Raji (cell line): ENCODE measurements around the gene LGMN.

Source experiments
- POLR2A ChIP-seq: IDR thresholded peaks from 2 replicates; pipeline ENCODE4 v1.6.1; 2011; ENCODE audit warnings: low read depth, low read length, control low read depth; ENCODE audit not compliant: insufficient read depth

Gene LGMN

DNA sequence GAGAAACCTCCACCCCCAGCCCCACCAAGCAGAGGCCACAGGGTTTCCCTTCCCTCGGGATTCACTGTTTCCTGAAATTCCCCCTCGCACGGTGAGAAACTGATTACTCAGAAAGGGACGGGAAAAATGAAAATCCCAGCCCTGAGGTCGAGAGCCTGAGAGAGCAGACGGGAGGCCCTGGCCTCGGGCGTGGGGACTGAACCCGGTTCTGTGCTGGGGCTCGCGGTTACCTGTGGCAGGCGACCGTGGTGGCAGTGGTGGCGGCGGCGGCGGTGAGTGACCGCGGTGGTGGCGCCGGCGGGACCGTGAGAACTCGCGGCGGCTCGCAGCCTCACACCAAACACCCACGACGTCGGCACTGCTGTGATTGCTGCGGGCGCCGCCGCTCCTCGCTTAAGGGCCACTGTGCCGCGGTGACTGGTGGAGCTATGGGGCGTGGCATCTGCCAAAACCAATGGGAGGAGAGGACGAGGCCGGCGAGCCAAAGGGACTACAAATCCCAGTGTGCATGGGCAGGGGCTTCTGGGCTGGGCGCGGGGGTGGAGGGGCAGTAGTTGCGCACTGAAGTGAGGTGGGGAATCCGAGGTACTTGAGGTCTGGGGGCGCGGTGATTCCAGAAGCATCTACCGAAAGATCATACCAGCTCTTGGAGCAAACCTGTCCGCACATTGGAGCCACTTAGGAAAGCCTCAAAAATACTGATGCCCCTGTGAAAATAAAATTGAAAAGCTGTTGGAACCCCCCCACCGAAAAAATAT, at the start of gene LGMN:
TSS of gene LGMN (minus strand) at position 369 of the 758 bp plus-strand sequence. CDS start 15,841 bp downstream, outside the sequence.
- TF ChIP-seq POLR2A, result peak; percentile 93

DNA sequence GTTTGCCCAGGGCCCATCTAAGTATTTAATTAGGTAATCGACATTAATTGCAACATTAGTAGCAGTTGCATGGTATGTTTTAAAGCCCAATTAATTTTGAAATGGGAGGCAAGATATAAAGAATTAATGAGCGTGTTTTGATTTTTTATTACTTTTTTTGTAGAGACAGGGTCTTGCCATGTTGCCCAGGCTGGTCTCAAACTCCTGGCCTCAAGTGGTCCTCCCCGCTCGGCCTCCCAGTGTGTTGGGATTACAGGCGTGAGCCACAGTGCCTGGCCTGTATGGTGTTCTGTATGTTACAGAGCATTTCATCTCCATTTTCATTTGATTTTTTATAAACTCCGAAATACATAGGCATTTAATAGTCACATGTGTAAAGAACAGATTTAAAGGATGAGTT, 46.5 kb upstream of the LGMN start:
- no peak for TF ChIP-seq POLR2A

DNA sequence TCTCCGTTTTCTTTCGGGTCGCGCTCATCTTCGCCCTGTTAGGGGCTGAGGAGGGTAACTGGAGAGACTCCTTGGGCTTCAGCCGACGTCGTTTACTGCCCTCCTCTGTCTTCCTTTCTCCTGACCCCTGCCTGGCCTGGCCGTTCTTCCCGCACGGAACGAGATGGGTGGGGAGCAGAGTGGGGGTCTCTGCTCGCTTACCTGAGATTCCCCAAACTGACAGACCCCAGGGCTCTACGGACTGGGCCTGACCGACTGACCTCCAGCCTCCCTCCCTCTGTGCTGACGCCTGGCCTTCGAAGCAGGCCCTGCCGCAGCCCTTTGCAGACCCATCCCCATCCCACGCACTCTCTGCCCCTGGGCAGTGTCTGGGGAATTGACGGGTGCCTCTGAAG, 46.1 kb upstream of the LGMN start:
- TF ChIP-seq POLR2A, result no peak

DNA sequence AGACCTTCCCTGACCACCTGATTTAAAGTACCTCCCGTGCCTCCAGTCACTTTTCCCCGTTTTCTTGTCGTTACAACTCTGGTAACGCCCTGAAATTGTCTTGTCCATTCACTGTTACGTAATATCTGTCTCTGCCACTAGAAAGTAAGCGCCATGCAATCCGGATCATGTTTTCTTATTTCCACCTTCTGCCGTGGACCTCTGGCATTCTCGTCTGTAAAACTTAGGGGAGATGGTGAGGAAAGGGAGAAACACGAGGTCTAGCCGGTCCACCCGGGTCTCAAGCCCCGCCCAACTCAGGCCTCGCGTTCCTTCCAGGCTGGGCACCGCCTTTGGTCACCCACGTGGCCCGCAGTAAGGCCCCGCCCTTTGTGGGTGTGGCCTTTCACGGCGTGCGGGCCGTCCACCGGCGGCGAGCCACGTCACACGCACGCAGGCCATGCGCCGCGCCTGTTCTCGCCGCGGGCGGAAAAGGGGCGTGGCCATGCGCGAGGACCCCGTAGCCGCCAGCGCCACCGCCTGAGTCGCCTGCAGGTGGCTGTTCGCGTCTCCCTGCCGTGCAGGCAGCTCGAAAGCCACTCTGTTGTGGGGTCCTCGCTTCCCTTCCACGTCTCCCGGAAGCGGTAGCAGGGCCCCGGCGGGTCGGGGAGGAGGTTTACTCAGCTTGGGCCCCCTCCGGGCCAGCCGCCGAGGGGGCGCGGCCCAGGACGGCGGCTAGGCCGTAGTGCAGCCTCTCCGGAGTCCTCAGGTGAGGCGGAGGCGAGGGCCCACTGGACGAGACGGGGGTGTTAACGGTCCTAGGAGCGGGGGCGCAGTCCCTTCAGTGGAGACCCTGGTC, 45.5 kb upstream of the LGMN start, which contains the start of gene GOLGA5:
TSS of gene GOLGA5 (plus strand) at position 597 of the 838 bp plus-strand sequence. CDS start 3,133 bp downstream, outside the sequence.
- TF ChIP-seq POLR2A, result peak; percentile 75

DNA sequence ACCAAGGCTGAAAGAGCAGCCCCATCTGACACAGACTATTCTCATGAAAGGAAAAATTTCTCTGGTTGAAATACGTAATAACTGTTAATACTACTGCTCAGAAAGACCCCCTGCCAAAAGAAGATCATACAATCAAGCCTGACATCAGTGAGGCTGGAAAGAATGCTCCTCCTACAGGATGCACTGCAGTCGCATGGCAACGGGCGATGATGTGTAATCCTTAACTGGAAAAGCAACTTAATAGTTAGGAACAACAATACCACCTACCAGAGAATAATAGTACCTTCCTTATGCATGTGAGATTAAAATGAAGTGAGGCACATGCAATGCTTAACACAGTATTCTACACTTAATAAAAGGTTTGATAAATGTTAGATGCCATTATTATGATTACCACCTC, 44.5 kb upstream of the LGMN start:
- TF ChIP-seq POLR2A, result no peak

DNA sequence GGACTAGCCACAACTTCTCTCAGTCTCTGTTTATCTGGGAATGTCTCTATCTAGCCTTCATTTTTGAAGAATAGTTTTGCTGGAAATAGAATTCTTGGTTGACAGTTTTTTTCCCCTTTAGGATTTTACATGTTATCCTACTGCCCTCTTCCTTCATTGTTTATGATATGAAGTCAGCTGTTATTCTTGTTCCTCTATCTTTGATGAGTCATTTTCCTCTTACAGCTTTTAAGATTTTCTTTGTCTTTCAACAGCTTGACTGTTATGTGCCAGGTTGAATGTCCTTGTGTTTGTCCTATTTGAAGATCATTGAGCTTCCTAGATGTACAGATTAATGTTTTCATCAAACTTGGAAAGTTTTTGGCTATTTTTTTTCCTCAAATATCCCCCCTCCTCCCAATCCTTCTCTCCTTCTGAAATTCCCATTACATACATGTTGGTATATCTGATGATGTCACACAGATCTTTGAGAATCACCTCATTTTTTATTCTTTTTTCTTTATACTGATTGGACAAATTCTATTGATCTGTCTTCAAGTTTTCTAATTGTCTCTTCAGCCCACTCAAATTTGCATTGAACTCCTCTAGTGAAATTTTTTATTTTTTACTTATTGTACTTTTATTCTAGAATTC, 41.1 kb upstream of the LGMN start:
- TF ChIP-seq POLR2A, result no peak

DNA sequence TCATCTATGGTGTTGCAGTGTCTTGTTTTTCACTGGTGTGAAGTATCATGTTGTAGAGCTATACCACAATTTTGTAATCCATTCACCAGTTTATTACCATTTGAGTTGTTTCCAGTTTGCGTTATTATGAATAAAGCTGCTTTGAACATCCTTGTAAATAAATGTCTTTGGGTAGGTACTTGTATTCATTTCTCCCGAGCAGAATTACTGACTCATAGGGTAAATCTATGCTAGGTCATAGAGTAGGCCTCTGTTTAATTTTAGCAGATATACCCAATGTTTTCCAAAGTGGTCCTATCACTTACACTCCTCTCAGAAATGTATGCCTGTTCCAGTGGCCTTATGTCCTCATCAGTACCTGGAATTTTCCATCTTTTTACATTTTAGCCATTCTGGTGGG, 39.1 kb upstream of the LGMN start:
- TF ChIP-seq POLR2A, result no peak

DNA sequence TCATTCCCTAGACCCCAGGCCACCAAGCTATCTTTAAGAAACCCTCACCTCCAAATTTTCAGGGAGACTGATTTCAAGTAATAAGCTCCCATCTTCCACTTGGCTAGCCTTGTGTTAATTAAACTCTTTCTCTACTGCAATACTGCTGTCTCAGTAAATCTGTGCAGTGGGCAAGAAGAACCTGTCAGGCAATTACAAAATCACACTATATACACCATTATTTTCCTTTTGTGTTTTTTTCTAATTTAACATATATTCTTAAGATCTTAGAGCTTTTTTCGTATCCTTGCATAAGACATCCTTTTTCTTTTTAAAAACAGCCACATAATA, 38.0 kb upstream of the LGMN start:
- no peak for TF ChIP-seq POLR2A

DNA sequence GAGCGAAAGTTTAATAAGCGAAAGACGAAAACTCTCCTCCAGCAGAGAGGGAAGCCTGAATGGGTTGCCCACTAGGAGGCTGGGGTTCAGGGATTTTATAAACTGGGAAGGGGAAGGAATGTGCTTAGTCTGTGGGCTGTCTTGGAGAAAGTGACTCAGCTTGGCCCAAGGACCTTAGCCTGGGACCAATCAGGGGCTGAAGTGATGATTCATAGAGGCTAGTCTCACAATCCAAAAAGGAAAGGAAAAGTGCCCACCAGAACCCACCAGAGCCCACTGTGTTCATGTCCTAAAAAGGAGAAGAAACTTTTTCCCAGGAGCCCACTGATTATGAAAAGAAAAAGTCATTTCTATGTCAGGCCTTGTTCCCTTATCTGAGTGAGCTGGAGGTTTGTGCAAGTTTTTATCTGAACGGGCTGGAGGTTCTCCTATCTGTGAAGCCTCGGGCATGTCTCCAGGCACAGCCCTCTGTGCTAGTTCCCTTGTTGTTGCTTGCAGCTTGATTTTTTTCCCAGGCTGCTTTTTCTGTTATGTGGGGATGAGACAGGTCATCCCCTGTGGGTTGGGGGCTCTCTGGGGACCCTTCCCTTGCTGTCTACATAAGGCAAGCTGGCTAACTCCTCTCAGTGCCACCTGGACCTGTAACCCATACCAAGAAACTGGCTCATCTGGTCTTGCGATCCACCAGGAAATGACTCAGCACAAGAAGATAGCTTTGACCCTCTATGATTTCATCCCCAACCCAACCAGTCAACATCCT, 37.4 kb upstream of the LGMN start:
- TF ChIP-seq POLR2A, result no peak

DNA sequence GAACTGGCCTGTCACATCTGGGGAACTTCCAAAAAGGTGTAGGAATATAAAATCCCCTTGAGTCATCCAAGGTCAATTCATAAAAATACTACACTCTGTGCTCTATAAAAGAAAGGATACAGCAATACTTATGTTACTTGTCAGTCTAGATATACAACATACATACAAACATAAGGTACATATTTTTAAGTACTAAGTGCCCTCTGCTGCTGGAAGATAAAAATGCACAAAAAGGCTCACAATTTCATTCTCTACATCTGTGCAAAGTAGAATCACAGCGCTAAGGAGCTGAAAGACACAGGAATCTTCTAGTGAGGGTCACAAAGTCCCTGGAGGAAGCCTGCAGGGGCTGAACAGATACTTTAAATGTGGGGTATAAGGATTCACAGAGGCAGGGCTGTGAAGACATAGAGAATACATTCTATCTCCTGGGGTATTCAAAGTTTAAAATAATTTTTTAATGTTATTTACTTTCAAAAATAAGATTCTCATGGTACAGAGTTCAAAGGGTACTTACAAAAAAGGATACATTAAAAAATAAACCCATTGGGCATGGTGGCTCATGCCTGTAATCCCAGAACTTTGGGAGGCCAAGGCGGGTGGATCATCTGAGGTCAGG, 35.5 kb upstream of the LGMN start:
- TF ChIP-seq POLR2A, result no peak

DNA sequence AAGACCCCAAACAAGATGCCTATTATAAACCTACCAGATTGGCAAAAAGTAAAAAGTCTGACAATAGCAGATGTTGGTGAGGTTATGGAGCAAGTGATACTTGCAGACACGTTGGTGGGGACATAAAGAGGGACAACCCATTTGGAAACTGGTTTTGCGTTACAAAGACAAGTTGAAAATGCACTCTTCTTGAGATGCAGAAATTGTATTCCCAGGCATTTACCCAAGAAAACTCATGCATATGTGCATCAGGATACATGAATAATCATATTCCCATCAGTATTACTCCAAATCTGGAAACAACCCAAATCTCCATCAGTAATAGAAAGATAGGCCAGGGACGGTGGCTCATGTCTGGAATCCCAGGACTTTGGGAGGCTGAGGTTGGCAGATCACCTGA, 32.9 kb upstream of the LGMN start:
- TF ChIP-seq POLR2A, result no peak

DNA sequence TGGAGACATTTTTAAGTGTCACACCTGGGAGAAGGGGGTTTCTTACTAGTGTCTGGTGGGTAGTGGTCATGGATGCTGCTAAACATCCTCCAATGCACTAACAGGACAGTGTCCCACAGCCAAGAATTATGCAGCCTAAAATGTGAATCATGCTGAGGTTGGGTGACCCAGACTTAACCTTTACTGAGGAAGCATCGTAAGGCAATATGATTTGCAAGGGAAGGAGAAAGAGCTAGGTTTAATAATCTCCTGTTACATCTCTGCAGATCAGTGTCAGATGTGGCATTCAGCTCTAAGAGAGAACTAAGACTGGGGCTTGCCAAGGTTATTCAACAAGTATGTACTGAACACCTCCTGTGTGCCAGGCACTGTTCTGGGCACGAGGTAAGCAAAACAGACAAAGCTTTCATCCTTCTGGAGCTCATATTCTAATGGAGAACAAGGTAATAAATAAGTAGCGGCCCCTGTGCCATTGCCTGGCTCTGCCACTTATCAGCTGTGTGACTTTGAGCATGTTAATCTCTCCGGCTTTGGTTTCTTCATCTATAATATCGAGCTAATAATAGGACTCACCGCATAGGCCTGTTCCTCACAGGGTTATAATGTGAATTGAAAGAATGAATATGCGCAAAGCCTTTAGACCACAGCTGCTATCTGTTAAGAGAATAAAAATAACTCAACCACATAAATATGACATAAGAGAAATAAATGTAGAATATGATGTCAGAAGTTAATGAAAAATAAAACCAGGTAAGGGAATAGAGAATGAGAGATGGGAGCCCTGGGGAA, 32.2 kb upstream of the LGMN start:
- TF ChIP-seq POLR2A, result no peak

DNA sequence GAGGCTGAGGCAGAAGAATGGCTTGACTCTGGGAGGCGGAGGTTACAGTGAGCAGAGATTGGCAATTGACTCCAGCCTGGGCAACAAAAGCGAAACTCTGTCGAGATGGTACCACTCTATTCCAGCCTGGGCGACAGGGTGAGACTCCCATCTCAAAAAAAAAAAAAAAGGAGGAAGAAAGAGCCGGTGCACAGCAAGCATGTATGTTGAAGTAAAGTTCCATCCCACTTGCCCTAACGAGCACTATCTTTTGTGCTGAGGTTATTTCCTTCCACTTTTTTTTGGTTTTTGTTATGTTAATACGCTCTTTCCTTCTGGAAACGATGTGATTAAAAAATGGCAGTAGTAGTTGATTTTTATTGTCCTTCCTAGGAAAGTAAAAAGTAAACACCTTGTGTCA, 26.1 kb upstream of the LGMN start:
- TF ChIP-seq POLR2A, result no peak

DNA sequence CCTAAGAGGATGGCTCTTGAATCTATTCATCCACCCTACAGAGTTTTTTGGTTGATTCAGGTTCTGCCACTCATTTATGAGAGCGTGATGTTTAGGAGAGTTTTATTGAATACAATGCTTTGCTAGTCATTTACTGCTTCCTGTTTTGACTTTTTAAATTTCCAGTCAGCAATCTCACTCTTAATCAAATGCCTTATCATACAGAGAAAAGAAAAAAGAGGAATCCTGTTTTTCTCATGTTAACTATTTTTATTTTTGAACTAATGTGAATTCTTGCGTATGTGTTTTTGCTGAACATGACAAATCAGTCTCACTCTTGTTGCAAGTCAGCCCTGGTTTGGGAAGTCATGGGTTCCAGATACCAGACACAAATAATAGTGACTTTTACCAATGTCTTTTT, 22.1 kb upstream of the LGMN start:
- no peak for TF ChIP-seq POLR2A
